Esophagus squamous epithelium (tissue), 4 donors: ENCODE results near the gene HFE.

Experiments used
- CTCF ChIP-seq, 6 experiments: fragments of 450-650 bp in 4 of 6; fragments of 200-600 bp in 2 of 6; sonication (generic) in 2 of 6; IDR thresholded peaks; one replicate each; pipeline ENCODE4 v1.5.1; 2016 to 2019; ENCODE audit warnings: antibody characterized with exemption in 6 of 6, mild to moderate bottlenecking in 4 of 6, moderate library complexity in 4 of 6
- POLR2A ChIP-seq, 4 donors: fragments of 450-650 bp; IDR thresholded peaks; one replicate each; pipeline ENCODE4 v1.6.1; 2017; ENCODE audit warnings: antibody characterized with exemption in 4 of 4, mild to moderate bottlenecking in 4 of 4, moderate library complexity in 3 of 4

GRCh38 chr6:26128013-26128771 is 41.0 kb downstream of the HFE start:
- TF ChIP-seq POLR2A (IDR thresholded peaks at IDR 0.05) (no peak), CTCF (IDR thresholded peaks at IDR 0.05) (no peak)
